ENCODE data around the gene GNS. TPM values are rescaled to one million over a fixed set of nuclear protein-coding genes. Genes with fewer than 3 reads are reported as not detected.

The GNS gene
- total RNA-seq, 1 experiment from 2014 or later = 57.5 TPM

- TF ChIP-seq CTCF (conservative IDR thresholded peaks at IDR 0.05; ENCODE audit: low read depth, low read length) (no peak), EZH2 (IDR thresholded peaks at IDR 0.05; ENCODE audit: borderline replicate concordance, low read depth, low read length, poor library complexity, severe bottlenecking) (no peak)
- H3K4me1 ChIP-seq (ENCODE audit: insufficient read depth, low read length, poor library complexity, severe bottlenecking) = no peaks in the 10 kb centered on the region
- intact Hi-C loops (cut with micrococcal nuclease; ENCODE audit: unreplicated experiment) = no loop called here
- no peak overlapping the region for H3K27ac ChIP-seq (ENCODE audit: low read depth, low read length, poor library complexity, severe bottlenecking)
- POLR2A ChIA-PET (ENCODE audit: low non-redundant PET) = no interaction called here
- H3K27me3 ChIP-seq (replicated peaks; ENCODE audit: insufficient read depth, low read depth, low read length, poor library complexity) = no peaks in the 10 kb centered on the region
- CTCF ChIA-PET = interaction anchor here (0.6 kb wide), 1 partner anchor 15 kb away, joined by 5 read pairs; no protein-coding TSS in a partner anchor
- H3K4me3 ChIP-seq (ENCODE audit: low read depth, low read length, poor library complexity, severe bottlenecking) = no peak overlapping the region
- peaks cover 7% of the 10 kb centered on the region for H3K36me3 ChIP-seq (ENCODE audit: insufficient read depth, low read length, poor library complexity, severe bottlenecking)
- no peaks in the 10 kb centered on the region for H3K9me3 ChIP-seq (ENCODE audit: low read depth, low read length, poor library complexity, severe bottlenecking)
- no peak for DNase-seq (ENCODE audit: low spot score)
- no TSS peak for BruUV-seq (replicated peaks)
Measured at GRCh38 chr12:64722835-64723234, 36.4 kb downstream of the GNS start.

- H3K9me3 ChIP-seq (ENCODE audit: low read depth, low read length, poor library complexity, severe bottlenecking) = no peaks in the 10 kb centered on the region
- no peak for DNase-seq (ENCODE audit: low spot score)
- intact Hi-C loops (cut with micrococcal nuclease; ENCODE audit: unreplicated experiment) = no loop called here
- ChIA-PET POLR2A (ENCODE audit: low non-redundant PET) (no interaction called here), CTCF (interaction anchor here (0.6 kb wide), 1 partner anchor 164 kb away, joined by 3 read pairs; no protein-coding TSS in a partner anchor)
- H3K4me3 ChIP-seq (ENCODE audit: low read depth, low read length, poor library complexity, severe bottlenecking) = no peak overlapping the region
- TF ChIP-seq EZH2 (IDR thresholded peaks at IDR 0.05; ENCODE audit: borderline replicate concordance, low read depth, low read length, poor library complexity, severe bottlenecking) = no peak
- no peak for TF ChIP-seq CTCF (conservative IDR thresholded peaks at IDR 0.05; ENCODE audit: low read depth, low read length)
- H3K27me3 ChIP-seq (replicated peaks; ENCODE audit: insufficient read depth, low read depth, low read length, poor library complexity) = no peaks in the 10 kb centered on the region
- peaks cover 11% of the 10 kb centered on the region for H3K36me3 ChIP-seq (ENCODE audit: insufficient read depth, low read length, poor library complexity, severe bottlenecking)
- no peaks in the 10 kb centered on the region for H3K4me1 ChIP-seq (ENCODE audit: insufficient read depth, low read length, poor library complexity, severe bottlenecking)
- BruUV-seq (replicated peaks) = no TSS peak
- no peak overlapping the region for H3K27ac ChIP-seq (ENCODE audit: low read depth, low read length, poor library complexity, severe bottlenecking)
Measured at GRCh38 chr12:64720884-64721283, 38.3 kb downstream of the GNS start.

GRCh38 chr12:64718649-64719048, 40.6 kb downstream of the GNS start:
- H3K27me3 ChIP-seq (replicated peaks; ENCODE audit: insufficient read depth, low read depth, low read length, poor library complexity) = no peaks in the 10 kb centered on the region
- no TSS peak for BruUV-seq (replicated peaks)
- no peak overlapping the region for H3K27ac ChIP-seq (ENCODE audit: low read depth, low read length, poor library complexity, severe bottlenecking)
- no peaks in the 10 kb centered on the region for H3K4me1 ChIP-seq (ENCODE audit: insufficient read depth, low read length, poor library complexity, severe bottlenecking)
- H3K36me3 ChIP-seq (ENCODE audit: insufficient read depth, low read length, poor library complexity, severe bottlenecking) = peaks cover 13% of the 10 kb centered on the region
- intact Hi-C loops (cut with micrococcal nuclease; ENCODE audit: unreplicated experiment) = no loop called here
- no peak overlapping the region for H3K4me3 ChIP-seq (ENCODE audit: low read depth, low read length, poor library complexity, severe bottlenecking)
- TF ChIP-seq EZH2 (IDR thresholded peaks at IDR 0.05; ENCODE audit: borderline replicate concordance, low read depth, low read length, poor library complexity, severe bottlenecking) (no peak), CTCF (conservative IDR thresholded peaks at IDR 0.05; ENCODE audit: low read depth, low read length) (no peak)
- ChIA-PET POLR2A (ENCODE audit: low non-redundant PET) (no interaction called here), CTCF (interaction anchor here (0.5 kb wide), 2 partner anchors 8 to 19 kb away, joined by 5 to 13 read pairs; no protein-coding TSS in a partner anchor)
- no peaks in the 10 kb centered on the region for H3K9me3 ChIP-seq (ENCODE audit: low read depth, low read length, poor library complexity, severe bottlenecking)
- DNase-seq (ENCODE audit: low spot score) = no peak

Data from A673 (cell line).